Fibroblast of lung (primary cell): ENCODE data around the gene SLC44A5. TPM values are rescaled to one million over a fixed set of nuclear protein-coding genes. Genes with fewer than 3 reads are reported as not detected.

Experiments used
- DNase-seq, 2 donors: peaks; one replicate each; pipeline versions ENCODE4 v3.0.0 to v3.0.0-alpha.2; 2010; ENCODE audit warnings: low read depth in 2 of 2
- H2AFZ ChIP-seq: 2 replicates; pipeline ENCODE4 v1.5.1; 2012; ENCODE audit warnings: low read length, control low read depth, inconsistent platforms
- H3K27ac ChIP-seq: 2 replicates; pipeline ENCODE4 v1.5.1; 2011; ENCODE audit warnings: low read length, control low read depth; ENCODE audit not compliant: insufficient read depth
- H3K27me3 ChIP-seq: 2 replicates; pipeline ENCODE4 v1.5.1; 2011; ENCODE audit warnings: mild to moderate bottlenecking, low read length; ENCODE audit not compliant: control insufficient read depth, insufficient read depth
- H3K36me3 ChIP-seq: 2 replicates; pipeline ENCODE4 v1.5.1; 2011; ENCODE audit warnings: low read length; ENCODE audit not compliant: control insufficient read depth, insufficient read depth
- H3K4me1 ChIP-seq: 2 replicates; pipeline ENCODE4 v1.5.1; 2011; ENCODE audit warnings: low read length; ENCODE audit not compliant: control insufficient read depth, insufficient read depth; ENCODE audit errors: extremely low read depth
- H3K4me2 ChIP-seq: 2 replicates; pipeline ENCODE4 v1.5.1; 2011; ENCODE audit warnings: low read length, control low read depth; ENCODE audit not compliant: insufficient read depth; ENCODE audit errors: extremely low read depth
- H3K4me3 ChIP-seq, 4 experiments: fragments of 200-600 bp in 1 of 4; sonication (generic) in 1 of 4; replicated peaks in 1 of 4; 2 replicates each; pipeline ENCODE4 v1.5.1; 2011 to 2016; ENCODE audit warnings: low read length in 4 of 4, low read depth in 3 of 4, mild to moderate bottlenecking in 3 of 4, control low read depth in 2 of 4, inconsistent platforms in 1 of 4, mixed read lengths in 1 of 4; ENCODE audit not compliant: insufficient read depth in 1 of 4; ENCODE audit errors: control extremely low read depth in 1 of 4
- H3K79me2 ChIP-seq: 2 replicates; pipeline ENCODE4 v1.5.1; 2012; ENCODE audit warnings: mild to moderate bottlenecking, low read length, inconsistent platforms; ENCODE audit not compliant: control insufficient read depth, insufficient read depth
- H3K9ac ChIP-seq: 2 replicates; pipeline ENCODE4 v1.5.1; 2011; ENCODE audit warnings: mild to moderate bottlenecking, low read length, control low read depth; ENCODE audit not compliant: insufficient read depth
- H3K9me3 ChIP-seq: 2 replicates; pipeline ENCODE4 v1.5.1; 2012; ENCODE audit warnings: low read depth, low read length; ENCODE audit not compliant: control insufficient read depth, insufficient read depth
- H4K20me1 ChIP-seq: 2 replicates; pipeline ENCODE4 v1.5.1; 2011; ENCODE audit warnings: low read length; ENCODE audit not compliant: control insufficient read depth, insufficient read depth; ENCODE audit errors: extremely low read depth
- CTCF ChIP-seq, 2 donors: IDR thresholded peaks in 1 of 2; conservative IDR thresholded peaks in 1 of 2; 1 replicate in 1 of 2; 2 replicates in 1 of 2; pipeline ENCODE4 v1.5.1; 2011 to 2012; ENCODE audit warnings: low read length in 2 of 2, control low read depth in 1 of 2, inconsistent platforms in 1 of 2, low read depth in 1 of 2, mild to moderate bottlenecking in 1 of 2
- EZH2 ChIP-seq: IDR thresholded peaks from 2 replicates; pipeline ENCODE4 v1.5.1; 2012; ENCODE audit warnings: low read length, control low read depth, mild to moderate bottlenecking; ENCODE audit errors: missing control alignments
- polyA plus RNA-seq, 2 donors: library from polyadenylated mRNA; depleted of rRNA in 1 of 2; stranded (reverse) in 1 of 2; unstranded in 1 of 2; fragments of >200 nt; gene quantifications; 2 replicates each; pipeline ENCODE4 v1.2.1, GENCODE V29; 2011 to 2012; ENCODE audit warnings: missing spikeins in 1 of 2
- total RNA-seq: library from RNA; depleted of rRNA; stranded (reverse); fragments of >200 nt; gene quantifications from 2 replicates; pipeline ENCODE4 v1.2.1, GENCODE V29; 2014

SLC44A5 gene
- total and polyA plus RNA-seq, 2 donors (not counting 1 experiment from before 2014, with no cell fraction given), result under 0.01 to 0.03 TPM

GRCh38 chr1:75165264-75165663 is 445.6 kb downstream of the SLC44A5 start:
- H3K79me2 ChIP-seq, result no peaks in the 10 kb centered on the region
- no peak for TF ChIP-seq CTCF (conservative IDR thresholded peaks at IDR 0.05 in 1 of 2, IDR thresholded peaks at IDR 0.05 in 1 of 2; ENCODE audit: low read depth in 1 of 2, low read length in 2 of 2)
- TF ChIP-seq EZH2, result no peak

GRCh38 chr1:75159154-75159553 is 451.8 kb downstream of the SLC44A5 start:
- no peak overlapping the region for H3K9ac ChIP-seq
- no peaks in the 10 kb centered on the region for H3K79me2 ChIP-seq
- H3K4me3 ChIP-seq, result no peak overlapping the region
- DNase-seq, result no peak
- no peaks in the 10 kb centered on the region for H3K27me3 ChIP-seq
- no peaks in the 10 kb centered on the region for H3K9me3 ChIP-seq
- no peak overlapping the region for H2AFZ ChIP-seq
- no peaks in the 10 kb centered on the region for H3K4me1 ChIP-seq
- H4K20me1 ChIP-seq, result no peaks in the 10 kb centered on the region
- no peaks in the 10 kb centered on the region for H3K36me3 ChIP-seq
- H3K27ac ChIP-seq, result no peak overlapping the region
- H3K4me2 ChIP-seq, result no peak overlapping the region
- no peak for TF ChIP-seq CTCF (conservative IDR thresholded peaks at IDR 0.05 in 1 of 2, IDR thresholded peaks at IDR 0.05 in 1 of 2; ENCODE audit: low read depth in 1 of 2, low read length in 2 of 2)
- TF ChIP-seq EZH2, result no peak

More at GRCh38 chr1:75165264-75165663, 445.6 kb downstream of the SLC44A5 start:
- no peak overlapping the region for H3K27ac ChIP-seq
- no peak for DNase-seq
- no peaks in the 10 kb centered on the region for H3K36me3 ChIP-seq
- H3K4me1 ChIP-seq, result no peaks in the 10 kb centered on the region
- H3K9ac ChIP-seq, result no peak overlapping the region
- H3K27me3 ChIP-seq, result no peaks in the 10 kb centered on the region
- no peak overlapping the region for H3K4me2 ChIP-seq
- H4K20me1 ChIP-seq, result no peaks in the 10 kb centered on the region
- H3K4me3 ChIP-seq, result no peak overlapping the region
- H3K9me3 ChIP-seq, result no peaks in the 10 kb centered on the region
- H2AFZ ChIP-seq, result no peak overlapping the region

Other genes starting within 250 kb of the SLC44A5 start
- 29.9 and 36.7 TPM in 2 replicates for gene ACADM, start 113.6 kb upstream of the SLC44A5 start, total RNA-seq
- gene ACADM, start 113.6 kb upstream of the SLC44A5 start, polyA plus RNA-seq, result 29.9 and 31.7 TPM in 2 replicates
- 75.0 and 83.2 TPM in 2 replicates for gene RABGGTB, start 175.1 kb upstream of the SLC44A5 start, total RNA-seq
- gene RABGGTB, start 175.1 kb upstream of the SLC44A5 start, polyA plus RNA-seq, result 74.5 and 87.5 TPM in 2 replicates
- gene MSH4, start 185.8 kb upstream of the SLC44A5 start, total RNA-seq, result 0.66 and 0.77 TPM in 2 replicates
- gene MSH4, start 185.8 kb upstream of the SLC44A5 start, polyA plus RNA-seq, result 0.02 TPM in 1 of 2 replicates, not detected in the other